GM10266 (cell line): ENCODE data around the gene HSD17B4.
"Not testable (repeated sequence)": the region's sequence is repeated elsewhere in the genome, so short reads cannot be mapped to it uniquely, and the experiment has no call there.

ENCODE experiments used
- DNase-seq: peaks from one replicate; pipeline ENCODE4 v3.0.0; 2012; ENCODE audit errors: extremely low spot score
- CTCF ChIP-seq: IDR thresholded peaks from 2 replicates; pipeline ENCODE4 v1.5.1; 2012; ENCODE audit warnings: mild to moderate bottlenecking, low read depth; ENCODE audit not compliant: control insufficient read depth, insufficient read depth; ENCODE audit errors: missing control alignments

The HSD17B4 gene

GRCh38 chr5:119410448-119411159, 41.7 kb upstream of the HSD17B4 start:
- no peak for TF ChIP-seq CTCF
- no peak for DNase-seq

GRCh38 chr5:119411361-119412278, 40.7 kb upstream of the HSD17B4 start:
- peak; percentile 34 for DNase-seq
- peak; percentile 87 for TF ChIP-seq CTCF

- no peak for TF ChIP-seq CTCF
- no peak for DNase-seq
These were observed 39.7 kb upstream of the HSD17B4 start for GRCh38 chr5:119412279-119413227.

- DNase-seq, result not testable (repeated sequence)
These were observed 38.1 kb upstream of the HSD17B4 start for GRCh38 chr5:119414124-119414734.

- no peak for TF ChIP-seq CTCF
- DNase-seq, result no peak
These were observed 34.2 kb upstream of the HSD17B4 start for GRCh38 chr5:119417891-119418605.

GRCh38 chr5:119418606-119419100, 33.6 kb upstream of the HSD17B4 start:
- TF ChIP-seq CTCF, result no peak
- no peak for DNase-seq
